Keratinocyte (primary cell): ENCODE results near the gene ATG9A. TPM values are rescaled to one million over a fixed set of nuclear protein-coding genes. Genes with fewer than 3 reads are reported as not detected.
A peak's percentile ranks its signal among the peaks of the same experiment; 100 is the strongest.

Experiments used
- DNase-seq: peaks from one replicate; pipeline ENCODE4 v3.0.0-alpha.2; 2011; ENCODE audit warnings: low read depth, missing footprints, low spot score
- FAIRE-seq: peaks from 2 replicates; lab custom pipeline; 2011; peaks lifted over from hg19 to GRCh38; lab: Jason Lieb, UNC
- H2AFZ ChIP-seq: 2 replicates; pipeline ENCODE4 v1.6.0; 2012; ENCODE audit warnings: low read length, control low read depth, inconsistent platforms; ENCODE audit not compliant: control insufficient read depth
- H3K27ac ChIP-seq: 2 replicates; pipeline ENCODE4 v1.5.1; 2011; ENCODE audit warnings: low read length; ENCODE audit not compliant: control insufficient read depth, insufficient read depth
- H3K27me3 ChIP-seq: 3 replicates; pipeline ENCODE4 v1.6.0; 2011; ENCODE audit warnings: low read length; ENCODE audit not compliant: control insufficient read depth, insufficient read depth; ENCODE audit errors: extremely low read depth
- H3K36me3 ChIP-seq, 2 experiments: 2 replicates in 1 of 2; 3 replicates in 1 of 2; pipeline ENCODE4 v1.5.1; 2011; ENCODE audit warnings: low read length in 2 of 2, mild to moderate bottlenecking in 1 of 2; ENCODE audit not compliant: control insufficient read depth in 2 of 2, insufficient read depth in 2 of 2; ENCODE audit errors: extremely low read depth in 1 of 2
- H3K4me1 ChIP-seq: 3 replicates; pipeline ENCODE4 v1.5.1; 2011; ENCODE audit warnings: low read length; ENCODE audit not compliant: control insufficient read depth, insufficient read depth; ENCODE audit errors: extremely low read depth
- H3K4me2 ChIP-seq: 3 replicates; pipeline ENCODE4 v1.6.0; 2011; ENCODE audit warnings: low read depth, low read length; ENCODE audit not compliant: control insufficient read depth, insufficient read depth; ENCODE audit errors: extremely low read depth
- H3K4me3 ChIP-seq, 3 experiments: fragments of 200-600 bp in 1 of 3; sonication (generic) in 1 of 3; 2 replicates in 2 of 3; 3 replicates in 1 of 3; pipeline ENCODE4 v1.5.1; 2011 to 2016; ENCODE audit warnings: low read length in 3 of 3, mild to moderate bottlenecking in 3 of 3, control low read depth in 2 of 3, inconsistent platforms in 1 of 3, low read depth in 1 of 3, mixed read lengths in 1 of 3, mixed run types in 1 of 3, moderate library complexity in 1 of 3; ENCODE audit not compliant: control insufficient read depth in 2 of 3, insufficient read depth in 2 of 3; ENCODE audit errors: extremely low read depth in 1 of 3
- H3K79me2 ChIP-seq: 2 replicates; pipeline ENCODE4 v1.6.0; 2012; ENCODE audit warnings: low read length; ENCODE audit not compliant: control insufficient read depth, insufficient read depth
- H3K9ac ChIP-seq: 3 replicates; pipeline ENCODE4 v1.6.0; 2011; ENCODE audit warnings: low read length; ENCODE audit not compliant: control insufficient read depth, insufficient read depth; ENCODE audit errors: extremely low read depth
- H3K9me1 ChIP-seq: 3 replicates; pipeline ENCODE4 v1.6.0; 2011; ENCODE audit warnings: low read length; ENCODE audit not compliant: control insufficient read depth, insufficient read depth; ENCODE audit errors: extremely low read depth
- H3K9me3 ChIP-seq: 2 replicates; pipeline ENCODE4 v1.5.1; 2012; ENCODE audit warnings: low read depth, low read length; ENCODE audit not compliant: control insufficient read depth
- H4K20me1 ChIP-seq: 3 replicates; pipeline ENCODE4 v1.6.0; 2011; ENCODE audit warnings: low read length; ENCODE audit not compliant: control insufficient read depth, insufficient read depth; ENCODE audit errors: extremely low read depth
- EZH2 ChIP-seq: IDR thresholded peaks from one replicate; pipeline ENCODE4 v1.6.1; 2012; ENCODE audit warnings: inconsistent platforms, mild to moderate bottlenecking, low read length, moderate library complexity
- dilution Hi-C: fragments of 300-500 bp; cut with MboI; formaldehyde crosslinking; loops from one replicate; pipeline ENCODE4 v1.7.0; 2020; ENCODE audit warnings: low sequenced_read_pairs; ENCODE audit not compliant: extremely low pct_ligation_motif_present
- polyA plus RNA-seq, 5 experiments: library from polyadenylated mRNA; depleted of rRNA in 3 of 5; stranded (reverse) in 3 of 5; stranded (forward) in 1 of 5; unstranded in 1 of 5; fragments of >200 nt; gene quantifications; 1 replicate in 1 of 5; 2 replicates in 3 of 5; 3 replicates in 1 of 5; pipeline versions ENCODE4 v1.2.1 to v1.2.3, GENCODE V29; 2011 to 2012; ENCODE audit warnings: missing spikeins in 2 of 5, low read depth in 1 of 5, low replicate concordance in 1 of 5
- TF ChIP-seq, protein P1 (sequence below), 3 experiments: IDR thresholded peaks in 1 of 3; conservative IDR thresholded peaks in 1 of 3; optimal IDR thresholded peaks in 1 of 3; 2 replicates in 2 of 3; 3 replicates in 1 of 3; pipeline versions ENCODE3 to v1.5.1; 2011; ENCODE audit warnings: low read length in 3 of 3, mild to moderate bottlenecking in 3 of 3, moderate library complexity in 2 of 3, control low read depth in 1 of 3, inconsistent platforms in 1 of 3; ENCODE audit not compliant: insufficient read depth in 2 of 3; ENCODE audit errors: extremely low read depth in 1 of 3

ATG9A gene
- polyA plus RNA-seq, 1 donor (not counting 4 experiments of a cell fraction or from before 2014, with no cell fraction given), result 58.8 TPM

DNA sequence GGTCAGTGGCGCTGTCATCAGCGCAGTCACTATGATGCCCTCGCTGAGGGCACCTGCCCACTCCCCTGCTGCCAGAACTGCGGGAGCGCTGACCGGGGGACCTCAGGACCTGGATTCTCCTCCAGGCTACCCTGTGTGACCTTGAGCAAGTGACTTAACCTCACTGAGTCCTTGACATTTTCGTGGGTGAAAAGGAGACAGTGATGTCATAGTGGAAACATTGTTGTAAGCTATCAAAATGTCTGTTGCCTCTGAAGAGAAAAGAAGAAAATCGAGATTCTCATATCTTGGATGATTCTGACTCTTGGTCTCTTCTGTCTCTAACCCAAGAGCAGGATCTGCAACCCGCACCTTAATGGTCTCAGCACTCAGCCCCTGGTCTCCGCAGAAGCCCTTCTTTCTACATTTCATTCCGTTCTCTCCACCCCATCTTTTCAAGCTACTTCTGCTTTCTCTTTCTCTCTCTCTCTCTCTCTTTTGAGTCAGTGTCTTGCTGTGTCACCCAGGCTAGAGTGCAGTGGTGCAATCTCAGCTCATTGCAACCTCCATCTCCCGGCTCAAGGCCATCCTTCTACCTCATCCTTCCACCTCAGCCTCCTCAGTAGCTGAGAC is 25.3 kb upstream of the ATG9A start:
- FAIRE-seq, result no peak
- Histone ChIP-seq H3K9ac (peak overlapping the region; percentile 93), H2AFZ (peak overlapping the region; percentile 92), H3K9me1 (no peaks in the 10 kb centered on the region), H3K4me1 (peaks cover 33% of the 10 kb centered on the region), H4K20me1 (peaks cover 3% of the 10 kb centered on the region), H3K4me3 (peak overlapping the region; percentile 74 to 92 (median 90)), H3K79me2 (peaks cover 34% of the 10 kb centered on the region), H3K9me3 (no peaks in the 10 kb centered on the region), H3K4me2 (peak overlapping the region; percentile 95), H3K27ac (no peak overlapping the region), H3K36me3 (peaks cover 18 to 24% of the 10 kb centered on the region in 2 experiments), H3K27me3 (peaks cover 4% of the 10 kb centered on the region)
- dilution Hi-C loops, result no loop called here
- TF ChIP-seq, protein P1, sequence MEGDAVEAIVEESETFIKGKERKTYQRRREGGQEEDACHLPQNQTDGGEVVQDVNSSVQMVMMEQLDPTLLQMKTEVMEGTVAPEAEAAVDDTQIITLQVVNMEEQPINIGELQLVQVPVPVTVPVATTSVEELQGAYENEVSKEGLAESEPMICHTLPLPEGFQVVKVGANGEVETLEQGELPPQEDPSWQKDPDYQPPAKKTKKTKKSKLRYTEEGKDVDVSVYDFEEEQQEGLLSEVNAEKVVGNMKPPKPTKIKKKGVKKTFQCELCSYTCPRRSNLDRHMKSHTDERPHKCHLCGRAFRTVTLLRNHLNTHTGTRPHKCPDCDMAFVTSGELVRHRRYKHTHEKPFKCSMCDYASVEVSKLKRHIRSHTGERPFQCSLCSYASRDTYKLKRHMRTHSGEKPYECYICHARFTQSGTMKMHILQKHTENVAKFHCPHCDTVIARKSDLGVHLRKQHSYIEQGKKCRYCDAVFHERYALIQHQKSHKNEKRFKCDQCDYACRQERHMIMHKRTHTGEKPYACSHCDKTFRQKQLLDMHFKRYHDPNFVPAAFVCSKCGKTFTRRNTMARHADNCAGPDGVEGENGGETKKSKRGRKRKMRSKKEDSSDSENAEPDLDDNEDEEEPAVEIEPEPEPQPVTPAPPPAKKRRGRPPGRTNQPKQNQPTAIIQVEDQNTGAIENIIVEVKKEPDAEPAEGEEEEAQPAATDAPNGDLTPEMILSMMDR (optimal IDR thresholded peaks at IDR 0.05 in 1 of 3, IDR thresholded peaks at IDR 0.05 in 1 of 3, conservative IDR thresholded peaks at IDR 0.05 in 1 of 3; ENCODE audit: extremely low read depth in 1 of 3, insufficient read depth in 2 of 3, low read length in 3 of 3), result no peak
- no peak for TF ChIP-seq EZH2
- DNase-seq, result no peak

- H3K36me3 ChIP-seq, result peaks cover 18 to 24% of the 10 kb centered on the region in 2 experiments
- H2AFZ ChIP-seq, result peak within 1 kb of the TSS; percentile 92
- dilution Hi-C loops, result no loop called here
- H3K79me2 ChIP-seq, result peaks cover 34% of the 10 kb centered on the region
- peaks cover 5% of the 10 kb centered on the region for H4K20me1 ChIP-seq
- H3K9ac ChIP-seq, result peak within 1 kb of the TSS; percentile 93
- H3K27me3 ChIP-seq, result peaks cover 4% of the 10 kb centered on the region
- TF ChIP-seq EZH2, result peak; percentile 27
- TF ChIP-seq, protein P1 (optimal IDR thresholded peaks at IDR 0.05 in 1 of 3, IDR thresholded peaks at IDR 0.05 in 1 of 3, conservative IDR thresholded peaks at IDR 0.05 in 1 of 3; ENCODE audit: extremely low read depth in 1 of 3, insufficient read depth in 2 of 3, low read length in 3 of 3), result peak in 1 of 3 experiments; percentile 20
- DNase-seq (no peak), FAIRE-seq (no peak)
- H3K9me3 ChIP-seq, result no peaks in the 10 kb centered on the region
- peak within 1 kb of the TSS; percentile 95 for H3K4me2 ChIP-seq
- H3K9me1 ChIP-seq, result no peaks in the 10 kb centered on the region
- peaks cover 38% of the 10 kb centered on the region for H3K4me1 ChIP-seq
- peak within 1 kb of the TSS; percentile 74 to 92 (median 90) for H3K4me3 ChIP-seq
- H3K27ac ChIP-seq, result peak within 1 kb of the TSS; percentile 85
Measured at GRCh38 chr2:219253753-219254589, 24.5 kb upstream of the ATG9A start, which contains the start of gene TUBA4A. Gene TUBA4A (minus strand): TSS chr2:219253918. CDS start chr2:219253858, 60 bp downstream.
